Type B pancreatic cell (in vitro differentiated cells): Measurements from ENCODE around the gene GSTP1. TPM values are rescaled to one million over a fixed set of nuclear protein-coding genes. Genes with fewer than 3 reads are reported as not detected.

Experiments used
- DNase-seq: peaks from one replicate; pipeline ENCODE4 v3.0.0; 2021; ENCODE audit warnings: mixed read lengths; ENCODE audit not compliant: unreplicated experiment; ENCODE audit errors: extremely low spot score
- H3K27ac Mint-ChIP-seq: 2 replicates; pipeline ENCODE4 v1.8.0; 2021; ENCODE audit warnings: mild to moderate bottlenecking, mixed read lengths
- H3K27me3 Mint-ChIP-seq: 2 replicates; pipeline ENCODE4 v1.8.0; 2021; ENCODE audit warnings: mixed read lengths
- H3K36me3 Mint-ChIP-seq: 2 replicates; pipeline ENCODE4 v1.8.0; 2021; ENCODE audit warnings: mixed read lengths
- H3K4me1 Mint-ChIP-seq: one replicate; pipeline ENCODE4 v1.8.0; 2021; ENCODE audit warnings: mixed read lengths; ENCODE audit not compliant: unreplicated experiment
- H3K4me3 Mint-ChIP-seq: 2 replicates; pipeline ENCODE4 v1.8.0; 2021; ENCODE audit warnings: mild to moderate bottlenecking, mixed read lengths
- H3K9me3 Mint-ChIP-seq: 2 replicates; pipeline ENCODE4 v1.8.0; 2021; ENCODE audit warnings: mixed read lengths
- CTCF ChIP-seq: fragments of 200-600 bp; sonication (generic); conservative IDR thresholded peaks from 2 replicates; pipeline ENCODE4 v1.5.0; 2021; ENCODE audit warnings: antibody characterized with exemption, mild to moderate bottlenecking
- total RNA-seq: library from RNA; stranded (reverse); gene quantifications from 2 replicates; pipeline ENCODE4 v1.2.1, GENCODE V29; 2021; ENCODE audit warnings: low replicate concordance

GSTP1 gene
- total RNA-seq, 1 donor from 2014 or later = 1,009 TPM

DNA sequence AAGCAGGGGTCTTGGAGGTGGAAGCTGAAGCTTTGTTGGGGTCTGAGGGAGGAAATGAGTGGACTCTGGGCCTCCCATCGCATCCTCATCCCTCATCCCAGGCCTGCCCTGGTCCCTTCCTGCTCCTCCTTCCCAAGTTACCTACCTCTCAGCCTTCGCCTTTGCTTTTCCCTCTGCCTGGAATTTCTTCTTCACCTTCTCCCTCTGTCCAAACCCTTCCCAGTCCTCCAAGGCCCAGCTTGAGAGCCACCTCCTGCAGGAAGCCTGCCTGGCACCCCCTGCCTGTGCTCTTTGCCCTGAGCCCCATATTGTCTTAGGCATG, 48.2 kb downstream of the GSTP1 start:
- Mint-ChIP-seq H3K4me1 (no peaks in the 10 kb centered on the region), H3K4me3 (peak overlapping the region; percentile 78), H3K27ac (peak overlapping the region; percentile 51), H3K36me3 (no peaks in the 10 kb centered on the region), H3K9me3 (no peaks in the 10 kb centered on the region), H3K27me3 (no peaks in the 10 kb centered on the region)
- DNase-seq = no peak
- TF ChIP-seq CTCF = no peak

- Mint-ChIP-seq H3K27ac (peak overlapping the region; percentile 51), H3K36me3 (no peaks in the 10 kb centered on the region), H3K27me3 (no peaks in the 10 kb centered on the region), H3K4me1 (no peaks in the 10 kb centered on the region), H3K4me3 (peak overlapping the region; percentile 78), H3K9me3 (no peaks in the 10 kb centered on the region)
- no peak for TF ChIP-seq CTCF
- DNase-seq = no peak
Observed at GRCh38 chr11:67632175-67632981, 48.8 kb downstream of the GSTP1 start.

DNA sequence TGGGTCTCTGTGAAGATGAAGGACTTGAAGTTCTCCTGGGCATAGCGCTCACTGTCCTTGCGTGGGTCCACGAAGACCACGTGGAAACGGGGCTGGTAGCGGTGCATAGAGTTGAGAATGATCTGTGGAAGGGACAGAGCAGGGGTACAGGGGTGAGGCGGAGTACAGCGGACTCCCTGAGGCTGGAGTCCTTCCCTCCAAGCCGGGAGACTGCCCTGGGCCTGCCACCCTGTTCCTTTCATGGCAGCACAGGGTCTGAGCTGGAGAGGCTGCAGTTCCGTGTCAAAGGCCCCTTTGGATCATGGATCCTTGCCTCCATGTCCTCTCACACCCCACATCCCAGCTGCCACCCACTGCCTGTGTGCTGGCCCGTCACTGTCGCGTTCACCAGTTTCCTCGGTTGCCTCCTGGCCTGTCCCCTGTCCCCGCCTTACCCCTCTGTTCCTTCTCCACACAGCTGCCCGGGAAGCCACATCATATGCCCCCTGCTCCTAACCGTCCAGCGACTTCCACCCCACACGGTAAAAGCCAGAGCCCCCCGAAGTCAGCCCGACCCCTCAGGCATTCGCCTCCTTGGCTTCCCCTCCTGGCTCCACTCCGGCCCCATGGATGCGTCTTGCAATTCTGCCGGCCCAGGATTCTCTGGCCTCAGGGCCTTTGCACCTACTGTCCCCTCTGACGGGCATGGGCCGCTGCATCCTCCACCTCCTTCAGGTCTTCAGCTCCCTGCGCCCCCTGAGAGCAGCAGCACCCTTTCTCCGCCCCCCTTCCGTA, 49.6 kb downstream of the GSTP1 start:
- Mint-ChIP-seq H3K4me1 (no peaks in the 10 kb centered on the region), H3K9me3 (no peaks in the 10 kb centered on the region), H3K36me3 (no peaks in the 10 kb centered on the region), H3K27ac (no peak overlapping the region), H3K4me3 (no peak overlapping the region), H3K27me3 (no peaks in the 10 kb centered on the region)
- TF ChIP-seq CTCF = no peak
- no peak for DNase-seq

- Mint-ChIP-seq H3K27ac (no peak overlapping the region), H3K4me3 (no peak overlapping the region), H3K36me3 (no peaks in the 10 kb centered on the region), H3K27me3 (no peaks in the 10 kb centered on the region), H3K4me1 (no peaks in the 10 kb centered on the region), H3K9me3 (no peaks in the 10 kb centered on the region)
- DNase-seq = no peak
- no peak for TF ChIP-seq CTCF
Observed at GRCh38 chr11:67633758-67634365, 50.2 kb downstream of the GSTP1 start.

DNA sequence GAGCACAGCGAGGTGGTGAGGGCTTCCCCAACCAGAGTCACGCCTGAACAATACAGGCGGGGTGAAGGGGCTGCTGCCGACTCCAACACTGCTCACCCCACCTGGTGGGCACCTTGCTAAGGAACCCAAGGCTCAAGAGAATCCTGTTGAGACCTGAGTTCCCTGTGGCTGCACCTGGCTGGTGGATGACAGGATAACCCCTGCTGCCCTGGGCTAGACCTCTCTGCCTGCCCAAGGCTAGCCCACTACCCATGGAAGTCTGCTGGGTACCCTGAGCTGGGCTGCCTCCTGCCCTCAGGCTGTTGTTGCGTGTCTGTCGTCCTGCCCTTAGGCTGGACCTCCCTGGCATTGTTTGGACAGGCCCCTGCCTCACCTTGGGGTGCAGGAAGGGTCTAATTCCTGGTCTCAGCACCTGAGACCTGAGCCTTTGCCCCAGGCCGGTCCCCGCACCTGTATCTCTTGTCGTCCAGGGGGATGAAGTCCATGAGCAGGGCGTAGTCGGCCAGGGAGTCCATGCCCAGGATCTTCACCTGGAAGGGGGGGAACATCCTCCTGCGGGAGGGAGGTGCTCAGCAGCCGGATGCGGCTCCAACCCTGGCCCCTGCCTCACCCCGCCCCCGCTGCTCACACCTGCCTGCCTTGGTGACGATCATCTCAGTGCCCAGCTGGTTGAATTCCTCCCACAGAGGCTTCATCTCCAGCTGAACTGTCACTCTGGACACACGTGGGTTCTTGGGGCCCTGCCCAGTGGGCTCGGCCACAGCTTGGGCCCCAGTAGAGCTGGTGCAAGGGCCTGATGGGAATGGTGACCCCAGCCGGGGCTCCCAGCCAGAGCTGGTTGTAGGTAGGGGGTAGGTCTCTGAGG, 51.0 kb downstream of the GSTP1 start:
- Mint-ChIP-seq H3K4me1 (no peaks in the 10 kb centered on the region), H3K27me3 (no peaks in the 10 kb centered on the region), H3K9me3 (no peaks in the 10 kb centered on the region), H3K27ac (no peak overlapping the region), H3K36me3 (no peaks in the 10 kb centered on the region), H3K4me3 (no peak overlapping the region)
- no peak for DNase-seq
- no peak for TF ChIP-seq CTCF
